NCI-H1105 (cell line): ENCODE results near the gene LRP5.
A peak's percentile ranks its signal among the peaks of the same experiment; 100 is the strongest.

Source experiments
- DNase-seq: peaks from one replicate; lab custom pipeline; 2025; lab: John Stamatoyannopoulos, UW

Gene LRP5

DNA sequence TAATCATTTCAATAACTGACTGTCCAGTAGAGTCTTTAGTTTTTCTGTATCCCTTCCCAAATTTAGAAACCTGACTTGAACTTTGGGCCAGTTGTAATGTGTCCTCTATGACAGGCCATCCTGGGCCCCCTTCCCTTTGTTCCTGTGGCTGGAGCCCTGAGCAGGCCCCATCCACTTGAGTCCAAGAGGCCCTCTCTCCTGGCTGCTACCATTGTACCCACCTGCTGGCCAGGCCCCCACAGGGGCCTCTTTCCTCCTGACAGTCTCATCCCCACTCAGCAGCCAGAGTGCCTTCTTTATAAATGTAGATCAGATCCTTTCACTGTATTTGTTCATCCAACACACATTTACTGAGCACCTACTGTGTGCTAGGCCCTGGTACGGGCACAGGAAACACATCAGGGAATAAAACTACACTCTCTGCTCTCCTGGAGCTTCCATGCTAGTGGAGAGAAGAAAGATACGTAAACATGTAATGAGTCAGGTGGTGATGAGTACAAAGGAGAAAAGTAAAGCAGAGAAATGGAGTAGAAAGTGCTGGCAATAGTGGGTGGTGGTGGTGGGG, 2.7 kb upstream of the LRP5 start:
- no peak for DNase-seq

DNA sequence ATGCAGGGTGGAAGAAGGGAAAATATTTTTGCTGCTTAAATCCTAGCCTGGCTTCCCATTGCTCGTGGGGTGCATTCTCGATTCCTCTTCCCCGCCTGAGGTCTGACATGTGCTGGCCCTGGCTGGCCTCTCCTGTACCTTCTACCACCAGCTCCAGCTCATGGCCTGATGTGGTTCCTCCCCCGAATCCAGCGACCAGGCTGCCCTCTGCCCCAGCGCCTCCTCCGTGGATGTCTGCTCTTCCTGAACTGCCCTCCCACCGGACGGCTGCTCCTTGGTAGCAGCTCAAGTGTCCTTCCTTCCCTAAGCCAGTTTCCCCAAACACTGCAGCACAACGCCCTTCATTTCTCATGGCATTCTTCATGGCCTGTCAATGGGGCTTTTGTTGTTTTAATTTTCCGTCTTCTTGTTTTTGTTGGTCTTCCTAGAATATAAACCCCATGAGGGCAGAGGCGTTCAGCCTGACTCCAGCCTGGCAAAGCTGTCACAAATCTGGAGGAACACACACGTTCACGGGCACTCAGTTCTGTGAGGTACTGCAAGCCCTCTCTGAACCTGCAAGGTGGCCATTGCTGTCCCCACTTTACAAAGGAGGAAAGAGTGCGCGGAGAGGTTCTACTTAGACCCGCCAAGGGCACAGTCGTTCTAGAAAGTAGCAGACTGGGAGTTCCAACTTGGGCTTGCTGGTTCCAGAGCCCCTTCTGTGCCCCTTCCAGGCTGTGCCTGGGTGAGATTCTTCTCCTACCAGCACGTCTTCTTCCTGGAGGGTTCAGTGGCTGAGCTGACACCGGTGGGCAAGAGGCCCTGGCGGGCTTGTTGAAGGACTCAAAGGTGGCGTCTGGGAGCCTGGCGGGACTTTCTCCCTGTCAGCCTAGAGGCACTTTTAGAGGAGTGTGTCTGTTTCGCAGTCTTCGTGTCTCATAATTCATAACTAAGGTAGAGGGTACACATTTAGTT, 953 bp upstream of the LRP5 start:
- no peak for DNase-seq

DNA sequence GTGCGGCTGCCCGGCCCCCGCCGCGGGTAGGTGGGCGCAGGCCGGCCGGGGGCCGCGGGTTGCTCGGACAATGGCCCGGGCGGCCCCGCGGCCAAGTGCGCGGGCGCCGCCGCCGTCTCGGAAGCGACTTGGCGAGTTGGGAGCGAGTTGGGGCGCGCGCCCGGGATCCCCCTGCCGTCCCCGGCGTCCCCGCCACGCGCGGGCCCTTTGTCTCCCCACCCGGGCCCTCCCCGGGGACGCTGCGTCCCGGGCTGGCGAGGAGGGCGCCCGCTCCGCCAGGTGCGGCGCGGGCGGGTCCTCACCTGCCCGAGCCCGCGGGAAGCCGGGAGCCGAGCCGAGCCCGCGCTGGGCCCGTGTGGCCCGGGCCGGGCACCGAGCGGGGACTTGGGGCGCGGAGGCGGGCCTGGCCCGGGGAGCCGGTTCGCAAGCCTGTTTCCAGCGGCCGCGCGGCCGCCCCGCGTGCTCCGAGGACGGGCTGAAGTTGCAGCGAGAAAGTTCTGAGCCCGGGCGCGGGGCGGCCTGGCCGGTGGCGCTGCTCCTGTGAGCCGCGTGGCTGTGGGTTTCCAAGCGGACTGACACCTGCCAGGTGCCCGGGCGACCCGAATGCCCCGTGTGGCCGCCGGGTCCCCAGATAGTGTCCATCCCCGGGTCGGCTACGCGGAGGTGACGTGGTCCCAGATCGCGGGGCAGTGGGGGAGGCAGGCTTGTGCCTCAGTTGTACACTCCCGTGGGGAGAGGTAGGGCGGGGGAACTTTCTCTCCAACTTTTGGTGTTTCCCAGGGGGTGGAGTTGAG, 586 bp downstream of the LRP5 start:
- DNase-seq: peak; percentile 36

DNA sequence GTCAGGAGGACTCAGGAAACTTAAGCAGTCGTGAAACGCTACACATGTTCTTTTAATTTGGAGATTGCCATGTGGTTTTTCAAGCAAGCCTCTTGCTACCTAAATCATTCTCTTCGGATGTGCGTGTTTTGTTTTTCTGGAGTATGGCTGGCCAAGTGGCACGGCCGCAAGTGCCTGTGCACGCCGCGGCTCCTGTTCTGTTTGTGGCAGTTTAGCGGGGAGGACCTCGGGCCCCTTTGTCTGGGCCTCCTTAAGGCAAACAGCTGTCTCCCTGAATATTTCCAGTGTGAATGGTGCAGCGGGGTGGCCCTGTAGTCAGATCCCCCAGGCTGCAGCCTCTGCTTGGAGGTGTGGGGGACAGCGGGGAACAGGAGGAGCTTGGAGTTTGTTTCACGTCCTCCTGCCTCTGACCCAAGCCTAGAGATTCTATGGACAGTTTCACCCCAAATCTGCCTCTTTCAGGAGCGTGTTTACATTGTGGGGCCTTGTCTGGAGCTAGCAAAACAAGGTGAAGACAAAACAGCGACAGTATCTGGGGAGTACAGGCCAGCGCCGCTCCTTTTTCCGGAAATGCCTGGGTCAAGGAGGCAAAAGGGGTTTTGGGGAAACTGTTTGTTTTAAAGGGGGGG, 1.3 kb downstream of the LRP5 start:
- DNase-seq: no peak

DNA sequence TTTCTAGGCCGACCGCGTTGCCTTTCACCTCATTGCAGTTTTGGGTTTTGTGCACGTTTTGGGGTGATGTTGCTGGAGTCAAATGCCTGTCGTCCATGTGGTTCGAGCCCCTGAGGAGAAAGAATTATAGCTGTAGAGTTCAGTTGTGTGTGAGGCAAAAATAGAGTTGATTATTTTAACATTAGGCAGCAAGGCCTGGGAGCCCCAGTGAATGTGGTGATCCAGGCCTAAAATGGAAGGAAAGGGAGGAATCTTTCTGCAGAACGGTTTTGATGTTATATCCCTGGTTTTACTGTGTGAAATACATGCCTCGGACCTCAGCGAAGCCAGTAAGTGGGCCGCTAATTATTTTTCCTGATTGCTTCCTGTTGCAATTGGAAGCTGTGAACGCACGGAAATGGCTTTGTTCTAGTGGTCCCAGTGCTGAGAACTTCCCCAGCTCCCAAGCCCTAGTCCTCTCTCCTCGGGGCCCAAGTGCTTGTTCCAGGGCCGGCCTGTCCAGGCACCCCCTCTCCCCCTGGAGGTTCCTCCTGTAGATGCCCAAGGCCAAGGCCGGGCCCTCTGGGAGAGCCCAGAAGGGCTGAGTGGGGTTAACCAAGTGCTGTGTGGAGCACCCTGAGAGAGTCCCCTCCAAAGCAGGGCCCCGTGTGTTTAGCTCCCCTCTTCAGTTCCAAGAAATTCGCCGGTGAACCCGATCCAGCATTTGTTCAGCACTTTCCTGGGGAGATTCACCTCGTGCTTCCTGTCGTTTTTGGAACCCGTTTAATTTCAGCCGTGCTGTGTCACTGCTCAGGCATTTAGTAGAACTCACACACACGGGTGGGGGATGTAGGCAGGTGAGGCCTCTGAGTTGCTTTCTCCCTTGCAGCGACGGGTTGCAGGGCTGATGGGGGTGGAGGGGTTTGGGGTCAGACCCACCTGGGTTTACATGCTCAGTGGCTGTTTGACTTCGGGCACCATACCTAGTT, 2.1 kb downstream of the LRP5 start:
- no peak for DNase-seq

DNA sequence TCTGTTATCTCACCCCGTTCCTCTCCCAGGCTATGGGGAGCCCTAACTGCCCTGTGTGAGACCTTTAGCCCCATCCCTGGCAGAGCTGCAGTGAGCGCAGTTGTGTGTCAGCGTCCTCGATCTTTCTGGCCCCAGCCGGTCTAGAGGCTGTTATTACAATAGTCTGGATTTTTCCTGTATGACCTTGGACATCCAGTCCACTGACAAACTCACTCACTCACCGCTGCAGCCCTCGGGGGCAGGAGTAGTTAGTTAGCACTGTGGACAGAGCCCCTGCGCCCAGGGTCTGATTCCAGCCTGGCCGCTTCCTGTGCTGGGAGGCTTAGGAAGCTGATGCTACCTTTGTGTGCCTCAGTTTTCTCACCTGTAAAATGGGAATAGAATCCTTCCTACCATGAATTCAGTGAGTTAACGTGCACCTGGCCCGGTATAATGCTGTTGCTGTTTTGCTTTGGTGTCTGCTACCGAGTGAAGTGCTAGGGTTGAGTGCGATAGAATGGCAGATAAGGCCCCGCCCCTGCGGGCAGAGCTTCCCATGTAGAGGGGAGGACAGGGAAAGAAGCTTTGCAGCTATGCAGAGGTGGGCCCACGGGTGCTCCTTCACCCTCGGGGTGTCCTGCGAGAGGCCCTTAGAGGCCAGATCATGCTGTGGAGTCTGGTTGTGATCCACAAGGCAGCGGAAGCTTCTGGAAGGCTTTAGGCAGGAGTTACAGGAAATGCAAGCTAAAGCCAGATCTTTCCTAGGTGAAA, 3.0 kb downstream of the LRP5 start:
- DNase-seq: no peak

DNA sequence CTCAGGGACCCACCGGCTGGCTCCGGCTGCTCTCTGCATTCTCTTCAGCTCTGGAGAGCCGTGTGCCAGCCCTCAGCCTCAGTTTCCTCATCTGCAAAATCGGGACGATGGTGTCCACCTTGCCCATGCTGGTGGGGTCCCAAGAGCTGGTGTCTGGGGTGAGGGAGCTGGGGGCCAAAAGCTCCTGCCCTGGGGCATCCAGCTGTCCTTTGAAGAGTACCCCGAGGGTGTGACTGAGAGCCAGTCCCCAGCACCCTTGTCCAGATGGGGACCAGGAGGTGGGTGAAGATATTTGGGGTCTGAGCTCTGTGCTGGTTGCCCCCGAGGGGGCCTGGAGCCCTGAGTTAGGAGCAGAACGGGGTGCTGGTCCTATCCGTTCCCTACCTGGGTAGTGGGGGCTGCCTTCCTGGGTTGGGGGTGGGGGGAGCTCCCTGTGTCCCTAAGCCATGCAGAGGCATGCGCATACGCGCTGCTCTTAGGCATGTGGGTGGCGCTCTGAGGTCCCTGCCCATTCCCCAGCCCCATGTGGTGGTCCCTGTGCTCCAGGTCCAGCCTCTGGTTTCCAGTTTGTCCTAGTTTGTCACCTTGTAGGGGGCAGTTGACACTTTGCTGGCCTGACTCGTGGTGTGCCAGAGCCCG, 4.9 kb downstream of the LRP5 start:
- DNase-seq: no peak

DNA sequence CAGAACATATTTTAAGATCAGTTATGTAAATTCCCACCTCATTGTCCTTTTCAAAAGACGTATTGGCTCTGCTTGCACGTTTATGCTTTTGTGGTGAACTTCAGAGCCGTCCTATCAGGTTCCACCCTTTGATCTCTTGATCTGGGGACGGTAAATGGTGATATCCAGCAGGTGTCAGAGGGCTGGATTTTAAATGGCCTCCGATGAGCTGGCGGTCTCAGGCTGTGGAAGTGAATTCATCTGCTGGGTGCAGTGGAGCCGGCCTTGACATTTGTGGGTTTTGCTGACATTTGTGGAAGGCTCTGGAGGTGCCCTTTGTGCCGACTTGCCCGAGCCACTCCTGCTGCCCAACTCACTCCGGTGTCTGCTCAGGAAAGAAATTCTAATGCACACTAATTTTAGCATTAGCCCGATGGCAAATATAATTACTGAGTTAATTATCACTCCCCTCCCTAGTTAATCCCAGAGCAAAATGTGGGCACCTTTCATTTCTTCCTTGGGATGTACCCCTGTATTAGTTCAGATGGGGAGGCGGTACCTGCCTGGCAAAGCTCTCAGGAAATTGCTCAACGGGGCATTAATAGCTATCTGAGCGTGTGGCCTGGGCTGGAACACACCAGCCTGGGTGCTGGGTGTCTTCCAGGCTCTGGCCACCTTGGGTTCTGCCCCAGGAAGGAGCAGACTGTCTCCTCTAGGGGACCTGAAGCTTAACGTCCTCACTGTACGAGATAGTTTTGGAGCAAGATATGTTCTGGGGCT, 9.1 kb downstream of the LRP5 start:
- no peak for DNase-seq

DNA sequence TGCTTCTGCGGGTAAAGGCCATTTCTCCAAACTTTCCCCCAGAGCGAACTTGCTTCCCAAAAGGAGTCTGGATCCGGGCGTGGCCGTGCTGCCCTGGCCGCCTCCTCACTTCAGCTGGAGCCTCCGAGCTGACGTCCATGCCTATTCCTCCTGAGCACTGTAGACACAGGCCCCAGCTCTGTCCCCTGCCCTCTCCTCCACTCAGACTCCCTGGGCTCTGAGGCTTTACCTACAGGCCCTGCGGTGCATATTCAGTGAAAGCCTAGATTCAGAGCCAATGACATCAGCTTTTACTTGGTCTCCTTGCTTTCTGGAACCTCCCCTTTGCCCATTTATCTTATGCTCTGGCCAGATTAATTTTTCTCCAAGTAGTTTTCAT, 9.7 kb downstream of the LRP5 start:
- DNase-seq: no peak

DNA sequence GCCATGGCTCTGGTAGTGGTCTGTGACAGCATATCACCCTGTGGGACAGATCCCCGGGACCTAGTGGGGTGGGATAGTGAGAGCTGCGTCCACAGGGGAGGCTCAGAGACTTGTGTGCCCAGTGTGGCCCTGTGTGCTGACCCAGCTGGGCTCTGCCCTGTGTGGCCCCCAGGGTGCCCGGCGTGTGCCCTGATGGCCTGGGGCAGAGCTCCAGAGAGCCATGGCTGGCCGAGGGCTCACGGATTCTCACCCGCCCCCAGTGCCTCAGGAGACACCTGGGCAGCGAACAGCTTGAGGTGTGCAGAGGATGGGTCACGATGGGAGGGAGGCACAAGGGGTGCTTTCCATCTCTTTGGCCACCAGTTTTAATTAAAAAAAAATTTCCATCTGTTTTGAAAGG, 11.8 kb downstream of the LRP5 start:
- no peak for DNase-seq

DNA sequence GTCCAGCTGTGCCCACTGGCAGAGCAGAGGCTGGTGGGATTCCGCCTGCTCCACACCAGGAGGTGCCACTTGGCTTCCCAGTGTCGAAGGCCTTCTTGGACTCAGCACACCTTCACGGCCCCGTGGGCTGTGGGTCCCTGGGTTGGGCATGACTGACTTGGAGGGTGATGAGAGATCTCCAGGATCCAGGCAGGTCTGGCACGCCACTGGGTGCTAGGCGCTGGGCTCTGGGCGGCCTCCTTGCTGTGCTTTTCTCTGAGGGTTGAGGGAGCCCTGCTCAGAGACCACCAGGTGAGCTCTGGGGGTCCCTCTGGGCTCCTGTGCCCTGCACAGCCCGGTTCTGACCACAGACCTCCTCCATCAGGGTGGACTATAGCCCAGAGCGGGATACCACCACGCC, 12.3 kb downstream of the LRP5 start:
- DNase-seq: no peak

DNA sequence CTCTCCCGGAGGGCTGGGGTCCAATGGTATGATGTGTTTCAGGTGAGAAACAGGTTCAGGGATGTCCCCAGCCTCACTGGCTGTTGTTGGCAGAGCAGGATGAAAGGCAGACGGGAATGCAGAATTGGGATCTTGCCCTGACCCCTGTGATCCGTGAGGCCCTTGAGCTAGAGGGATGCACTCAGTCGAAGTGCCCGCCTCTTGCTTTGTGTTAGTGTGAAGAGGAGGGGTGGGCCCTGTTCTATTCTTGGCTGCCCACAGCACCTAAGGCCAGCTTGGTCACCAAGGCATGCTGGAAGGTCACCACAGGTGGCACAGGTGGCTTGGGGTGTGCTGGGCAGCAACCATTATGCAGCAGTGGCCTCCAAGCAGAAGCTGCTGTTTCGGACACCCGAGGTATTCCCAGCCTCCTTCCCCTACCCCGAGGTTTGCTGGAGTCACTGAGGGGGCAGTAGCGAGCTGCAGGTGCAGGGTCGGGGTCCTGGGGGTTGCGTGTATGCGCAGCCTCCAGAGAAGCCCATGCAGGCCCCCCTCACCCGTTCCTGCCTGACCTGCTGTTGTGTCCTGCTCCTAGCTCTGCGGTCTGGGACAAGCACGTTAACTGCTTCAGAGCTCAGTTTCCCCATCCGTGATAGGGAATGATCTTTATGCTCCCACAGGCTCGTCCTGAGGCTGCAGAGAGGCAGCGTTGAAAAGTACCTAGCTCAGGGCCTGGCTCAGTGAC, 13.0 kb downstream of the LRP5 start:
- no peak for DNase-seq

DNA sequence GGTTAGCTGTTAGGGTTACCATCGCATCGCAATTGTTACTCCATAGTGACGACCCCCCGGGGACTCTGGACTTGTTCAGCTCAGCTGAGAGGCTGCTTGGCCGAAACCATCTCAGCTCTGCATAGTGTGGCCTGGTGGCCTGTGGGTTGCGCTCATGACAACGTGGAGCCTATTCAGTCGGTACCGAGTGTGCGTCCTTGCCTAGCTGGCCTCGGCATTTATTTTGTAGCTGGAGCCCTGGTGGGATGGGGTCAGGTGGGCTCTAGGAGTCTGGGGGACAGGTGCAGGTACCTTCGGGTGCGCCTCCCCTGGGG, 13.5 kb downstream of the LRP5 start:
- no peak for DNase-seq

DNA sequence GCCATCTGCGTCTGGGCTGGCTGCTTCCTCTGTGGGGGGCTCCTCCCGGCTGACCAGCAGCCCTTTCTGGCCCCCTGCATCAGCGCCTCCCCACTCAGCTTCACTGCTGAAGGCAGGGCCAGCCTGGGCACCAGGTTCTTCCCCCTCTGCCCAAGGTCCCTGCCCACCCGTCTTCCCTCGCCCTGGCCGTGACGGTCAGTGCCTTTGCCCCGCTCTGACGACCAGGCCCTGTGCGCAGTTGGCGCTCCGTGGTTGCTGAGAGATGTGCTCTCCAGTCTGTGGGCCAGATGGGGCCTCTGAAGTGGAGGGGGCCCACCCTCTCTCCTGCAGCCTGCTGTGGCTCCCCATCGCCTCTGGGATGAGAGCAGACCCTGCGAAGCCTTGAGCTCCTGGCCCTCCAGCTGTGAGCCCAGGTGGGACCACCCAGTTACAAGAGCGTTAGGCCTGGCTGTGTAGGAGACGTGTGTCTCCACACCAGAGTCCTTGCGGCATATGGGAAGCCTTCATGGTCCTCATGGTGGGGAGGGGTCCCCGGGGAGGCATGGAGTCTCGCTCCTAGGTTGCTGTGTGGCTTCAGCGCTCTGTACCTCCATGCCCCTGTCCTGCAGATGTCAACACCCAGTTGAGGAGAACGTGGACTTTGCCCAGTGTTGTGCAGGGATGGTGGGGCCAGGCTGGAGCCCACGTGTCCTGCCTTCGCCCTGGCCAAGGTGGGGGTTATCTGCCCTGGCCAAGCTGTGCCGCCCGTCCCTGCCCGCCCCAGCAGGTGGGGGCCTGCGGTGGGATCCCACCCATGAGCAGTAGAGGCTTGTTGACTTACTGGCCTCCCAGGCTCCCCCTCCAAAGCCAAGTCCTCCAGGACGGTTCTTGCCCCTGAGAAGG, 14.2 kb downstream of the LRP5 start:
- DNase-seq: no peak

DNA sequence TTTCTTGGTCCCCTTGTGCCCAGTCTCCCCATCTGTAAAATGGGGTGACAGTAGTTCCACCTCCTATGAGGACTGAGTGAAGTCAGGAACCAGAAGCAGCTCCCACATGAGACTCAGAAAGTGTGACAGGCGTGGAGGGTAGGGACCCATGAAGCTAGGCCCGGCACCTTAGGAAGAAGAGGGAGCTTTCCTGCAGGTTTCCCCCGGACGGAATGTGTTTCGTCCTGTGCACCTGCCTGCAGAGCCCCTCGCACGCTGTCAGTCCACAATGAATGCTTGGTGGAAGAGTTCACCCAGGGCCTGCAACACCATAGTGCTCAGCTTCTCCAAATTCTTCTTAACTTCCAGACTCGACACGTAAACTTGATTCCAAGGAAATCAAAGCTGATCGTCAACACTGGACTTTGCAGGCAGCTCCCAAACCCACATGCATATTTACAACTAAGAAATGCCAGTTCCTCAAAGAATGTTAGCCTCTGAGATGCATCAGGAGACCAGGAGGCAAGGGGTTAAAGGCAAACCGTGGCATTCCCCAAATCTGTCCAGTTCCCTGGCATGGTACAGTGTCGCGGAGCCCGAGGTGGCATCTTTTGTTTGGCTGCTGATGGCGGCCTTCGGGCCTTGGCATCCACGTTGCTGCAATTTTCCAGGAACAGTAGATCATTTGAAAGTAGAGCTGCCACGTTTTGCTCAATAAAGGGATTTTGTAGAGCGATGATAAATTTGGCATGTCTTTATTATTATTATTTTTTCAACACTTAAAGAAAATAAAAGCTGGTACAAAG, 15.4 kb downstream of the LRP5 start:
- DNase-seq: no peak

DNA sequence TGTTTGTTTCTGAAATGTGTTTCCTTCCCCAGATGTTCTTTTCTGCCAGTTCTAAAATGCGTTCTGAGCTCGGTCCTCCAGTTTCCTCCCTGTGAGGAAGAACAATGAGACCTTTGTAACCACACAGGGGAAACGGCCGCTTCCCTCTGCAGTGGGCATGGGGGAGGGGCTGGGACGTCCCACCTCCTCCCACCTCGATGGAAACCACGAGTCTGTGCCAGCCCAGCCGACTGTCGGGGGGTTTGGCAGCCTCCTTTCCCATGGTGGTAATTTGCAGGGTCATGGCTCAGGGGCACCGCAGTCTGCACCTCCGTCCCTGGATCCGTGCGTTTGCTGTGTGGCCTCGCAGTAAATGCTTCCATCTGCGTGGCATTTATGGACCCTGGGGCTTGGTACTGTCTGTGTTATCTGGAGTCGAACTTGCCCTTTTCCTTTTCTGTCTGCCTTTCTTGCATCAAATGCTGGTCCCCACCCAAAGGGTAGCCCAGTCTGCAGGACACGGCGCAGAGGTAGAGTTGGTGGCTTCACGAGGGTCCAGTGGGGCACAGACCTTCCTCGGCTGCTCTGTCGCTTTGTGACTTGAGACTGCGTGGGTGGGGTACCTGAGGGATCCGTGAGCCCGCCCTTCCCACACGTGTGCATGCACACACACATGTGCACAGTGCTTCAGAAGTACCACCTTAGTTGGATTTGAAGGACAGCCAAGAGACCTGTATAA, 16.1 kb downstream of the LRP5 start:
- DNase-seq: peak; percentile 31
